ENCODE measurements around the gene NEXN.
A peak's percentile ranks its signal among the peaks of the same experiment; 100 is the strongest.

The NEXN gene

GRCh38 chr1:77955709-77956108, 67.3 kb downstream of the NEXN start:
- Mint-ChIP-seq H3K4me1 (ENCODE audit: low read depth in 2 of 2) (peaks cover 15 to 23% of the 10 kb centered on the region in 2 donors), H3K4me3 (peak overlapping the region in 1 of 2 donors; percentile 30), H3K27ac (peak overlapping the region in 1 of 2 donors; percentile 78), H3K27me3 (no peaks in the 10 kb centered on the region), H3K9me3 (no peaks in the 10 kb centered on the region), H3K36me3 (ENCODE audit: insufficient read depth) (peaks cover 96% of the 10 kb centered on the region)
- no peak for ATAC-seq (replicated peaks)
- no peak for DNase-seq

GRCh38 chr1:77956464-77956863, 68.0 kb downstream of the NEXN start:
- ATAC-seq (replicated peaks) (no peak), DNase-seq (no peak)
- peak overlapping the region in 1 of 2 donors; percentile 17 for H3K27ac Mint-ChIP-seq
- H3K27me3 Mint-ChIP-seq = no peaks in the 10 kb centered on the region
- H3K4me3 Mint-ChIP-seq = no peak overlapping the region
- H3K36me3 Mint-ChIP-seq (ENCODE audit: insufficient read depth) = peaks cover 97% of the 10 kb centered on the region
- H3K9me3 Mint-ChIP-seq = no peaks in the 10 kb centered on the region
- peaks cover 17 to 21% of the 10 kb centered on the region in 2 donors for H3K4me1 Mint-ChIP-seq (ENCODE audit: low read depth in 2 of 2)

GRCh38 chr1:77958391-77958790, 70.0 kb downstream of the NEXN start:
- no peak overlapping the region for H3K4me3 Mint-ChIP-seq
- peaks cover 100% of the 10 kb centered on the region for H3K36me3 Mint-ChIP-seq (ENCODE audit: insufficient read depth)
- DNase-seq = no peak
- H3K27me3 Mint-ChIP-seq = no peaks in the 10 kb centered on the region
- H3K4me1 Mint-ChIP-seq (ENCODE audit: low read depth in 2 of 2) = peaks cover 21 to 27% of the 10 kb centered on the region in 2 donors
- no peaks in the 10 kb centered on the region for H3K9me3 Mint-ChIP-seq
- H3K27ac Mint-ChIP-seq = peak overlapping the region; percentile 9 to 67
- ATAC-seq (replicated peaks) = no peak

- peak overlapping the region; percentile 9 to 67 for H3K27ac Mint-ChIP-seq
- H3K27me3 Mint-ChIP-seq = no peaks in the 10 kb centered on the region
These were observed 70.4 kb downstream of the NEXN start for GRCh38 chr1:77958850-77959249.

GRCh38 chr1:77961392-77961791, 73.0 kb downstream of the NEXN start:
- H3K27ac Mint-ChIP-seq = peak overlapping the region in 1 of 2 donors; percentile 84
- DNase-seq = no peak
- no peaks in the 10 kb centered on the region for H3K9me3 Mint-ChIP-seq
- peaks cover 19 to 33% of the 10 kb centered on the region in 2 donors for H3K4me1 Mint-ChIP-seq (ENCODE audit: low read depth in 2 of 2)
- H3K27me3 Mint-ChIP-seq = no peaks in the 10 kb centered on the region
- H3K36me3 Mint-ChIP-seq (ENCODE audit: insufficient read depth) = peaks cover 100% of the 10 kb centered on the region
- no peak for ATAC-seq (replicated peaks)
- H3K4me3 Mint-ChIP-seq = no peak overlapping the region

More at GRCh38 chr1:77958850-77959249, 70.4 kb downstream of the NEXN start:
- Mint-ChIP-seq H3K9me3 (no peaks in the 10 kb centered on the region), H3K4me1 (ENCODE audit: low read depth in 2 of 2) (peaks cover 21 to 27% of the 10 kb centered on the region in 2 donors), H3K36me3 (ENCODE audit: insufficient read depth) (peaks cover 100% of the 10 kb centered on the region), H3K4me3 (no peak overlapping the region)
- no peak for ATAC-seq (replicated peaks)
- no peak for DNase-seq

GRCh38 chr1:77966291-77966690, 77.9 kb downstream of the NEXN start:
- Mint-ChIP-seq H3K36me3 (ENCODE audit: insufficient read depth) (peaks cover 99% of the 10 kb centered on the region), H3K4me1 (ENCODE audit: low read depth in 2 of 2) (peaks cover 18 to 39% of the 10 kb centered on the region in 2 donors), H3K9me3 (no peaks in the 10 kb centered on the region), H3K27ac (peak overlapping the region; percentile 15 to 20), H3K27me3 (no peaks in the 10 kb centered on the region), H3K4me3 (no peak overlapping the region)
- DNase-seq (no peak), ATAC-seq (replicated peaks) (no peak)

- H3K27me3 Mint-ChIP-seq = no peaks in the 10 kb centered on the region
- peaks cover 33 to 54% of the 10 kb centered on the region in 2 donors for H3K4me1 Mint-ChIP-seq (ENCODE audit: low read depth in 2 of 2)
- DNase-seq = no peak
- H3K36me3 Mint-ChIP-seq (ENCODE audit: insufficient read depth) = peaks cover 91% of the 10 kb centered on the region
- H3K27ac Mint-ChIP-seq = peak overlapping the region in 1 of 2 donors; percentile 29
- peak overlapping the region in 1 of 2 donors; percentile 31 for H3K4me3 Mint-ChIP-seq
- no peak for ATAC-seq (replicated peaks)
- no peaks in the 10 kb centered on the region for H3K9me3 Mint-ChIP-seq
These were observed 81.8 kb downstream of the NEXN start for GRCh38 chr1:77970192-77970591.

- DNase-seq (no peak), ATAC-seq (replicated peaks) (no peak)
- peaks cover 89% of the 10 kb centered on the region for H3K36me3 Mint-ChIP-seq (ENCODE audit: insufficient read depth)
- no peaks in the 10 kb centered on the region for H3K27me3 Mint-ChIP-seq
- peak overlapping the region; percentile 56 to 63 for H3K27ac Mint-ChIP-seq
- H3K4me1 Mint-ChIP-seq (ENCODE audit: low read depth in 2 of 2) = peaks cover 45 to 63% of the 10 kb centered on the region in 2 donors
- no peaks in the 10 kb centered on the region for H3K9me3 Mint-ChIP-seq
- peak overlapping the region; percentile 57 to 76 for H3K4me3 Mint-ChIP-seq
These were observed 83.7 kb downstream of the NEXN start for GRCh38 chr1:77972080-77972479.

- ATAC-seq (replicated peaks) (no peak), DNase-seq (no peak)
- no peak overlapping the region for H3K4me3 Mint-ChIP-seq
- H3K4me1 Mint-ChIP-seq (ENCODE audit: low read depth in 2 of 2) = peaks cover 40 to 53% of the 10 kb centered on the region in 2 donors
- H3K27ac Mint-ChIP-seq = no peak overlapping the region
- peaks cover 61% of the 10 kb centered on the region for H3K36me3 Mint-ChIP-seq (ENCODE audit: insufficient read depth)
- no peaks in the 10 kb centered on the region for H3K27me3 Mint-ChIP-seq
- H3K9me3 Mint-ChIP-seq = no peaks in the 10 kb centered on the region
These were observed 87.0 kb downstream of the NEXN start for GRCh38 chr1:77975386-77975785.

GRCh38 chr1:77975907-77976306, 87.5 kb downstream of the NEXN start:
- Mint-ChIP-seq H3K27me3 (no peaks in the 10 kb centered on the region), H3K27ac (no peak overlapping the region), H3K36me3 (ENCODE audit: insufficient read depth) (peaks cover 55% of the 10 kb centered on the region), H3K9me3 (no peaks in the 10 kb centered on the region), H3K4me3 (no peak overlapping the region), H3K4me1 (ENCODE audit: low read depth in 2 of 2) (peaks cover 40 to 56% of the 10 kb centered on the region in 2 donors)
- ATAC-seq (replicated peaks) (no peak), DNase-seq (no peak)

GRCh38 chr1:77976433-77977076, 88.1 kb downstream of the NEXN start:
- Mint-ChIP-seq H3K9me3 (no peaks in the 10 kb centered on the region), H3K4me1 (ENCODE audit: low read depth in 2 of 2) (peaks cover 39 to 51% of the 10 kb centered on the region in 2 donors), H3K27ac (no peak overlapping the region), H3K36me3 (ENCODE audit: insufficient read depth) (peaks cover 49% of the 10 kb centered on the region), H3K4me3 (no peak overlapping the region), H3K27me3 (no peaks in the 10 kb centered on the region)
- ATAC-seq (replicated peaks) (no peak), DNase-seq (no peak)

- Mint-ChIP-seq H3K27me3 (no peaks in the 10 kb centered on the region), H3K4me1 (ENCODE audit: low read depth in 2 of 2) (peaks cover 32 to 40% of the 10 kb centered on the region in 2 donors), H3K4me3 (no peak overlapping the region), H3K9me3 (no peaks in the 10 kb centered on the region), H3K36me3 (ENCODE audit: insufficient read depth) (peaks cover 41% of the 10 kb centered on the region), H3K27ac (no peak overlapping the region)
- ATAC-seq (replicated peaks) (no peak), DNase-seq (no peak)
These were observed 89.5 kb downstream of the NEXN start for GRCh38 chr1:77977989-77978292.

- peak; percentile 64 for ATAC-seq (replicated peaks)
- Mint-ChIP-seq H3K4me3 (no peak overlapping the region), H3K27me3 (no peaks in the 10 kb centered on the region), H3K4me1 (ENCODE audit: low read depth in 2 of 2) (peaks cover 29 to 38% of the 10 kb centered on the region in 2 donors), H3K27ac (no peak overlapping the region), H3K36me3 (ENCODE audit: insufficient read depth) (peaks cover 41% of the 10 kb centered on the region), H3K9me3 (no peaks in the 10 kb centered on the region)
- peak; percentile 75 to 81 (median 76) for DNase-seq
These were observed 90.0 kb downstream of the NEXN start for GRCh38 chr1:77978293-77978968.
